T-cell (primary cell): ENCODE data around the gene EIF4G3. TPM values are rescaled to one million over a fixed set of nuclear protein-coding genes. Genes with fewer than 3 reads are reported as not detected.

Experiments
- total RNA-seq, 35 experiments: library from RNA in 6 of 35; stranded (reverse) in 6 of 35; fragments of 120-200 nt in 1 of 35; gene quantifications; one replicate each; pipeline versions ENCODE4 v1.2.1 to v1.2.4 and lab custom pipeline; 2013 to 2026

The EIF4G3 gene
- total RNA-seq, 5 donors from 2014 or later (not counting 1 experiment from before 2014, with no cell fraction given) = 16.8 to 34.1 (median 20.8) TPM

Other genes with a start within 250 kb of the EIF4G3 start
- gene ECE1, start 113.6 kb upstream of the EIF4G3 start, total RNA-seq = 10 to 100 TPM; 81.0 to 94.5 (median 87.1) TPM